HEK293T (cell line): ENCODE data around the gene DPH7.

Source experiments
- ARNT ChIP-seq: fragments of 450-650 bp; IDR thresholded peaks from 2 replicates; pipeline ENCODE4 v1.6.1; 2017; ENCODE audit warnings: mild to moderate bottlenecking
- ELF4 ChIP-seq: fragments of 450-650 bp; IDR thresholded peaks from 2 replicates; pipeline ENCODE4 v1.6.1; 2017; ENCODE audit warnings: antibody characterized with exemption
- FOXA1 ChIP-seq: fragments of 450-650 bp; IDR thresholded peaks from 2 replicates; pipeline ENCODE4 v1.6.1; 2016; ENCODE audit warnings: mild to moderate bottlenecking
- FOXK2 ChIP-seq: fragments of 450-650 bp; IDR thresholded peaks from 2 replicates; pipeline ENCODE4 v1.6.1; 2016; ENCODE audit warnings: mild to moderate bottlenecking
- FOXM1 ChIP-seq: fragments of 450-650 bp; IDR thresholded peaks from 2 replicates; pipeline ENCODE4 v1.6.1; 2017; ENCODE audit warnings: mild to moderate bottlenecking, borderline replicate concordance
- HDGF ChIP-seq: fragments of 450-650 bp; IDR thresholded peaks from 2 replicates; pipeline ENCODE4 v1.6.1; 2017; ENCODE audit warnings: antibody characterized with exemption, borderline replicate concordance
- L3MBTL2 ChIP-seq: fragments of 450-650 bp; conservative IDR thresholded peaks from 2 replicates; pipeline ENCODE4 v1.6.1; 2016; ENCODE audit warnings: mild to moderate bottlenecking
- LEF1 ChIP-seq: fragments of 450-650 bp; IDR thresholded peaks from 2 replicates; pipeline ENCODE4 v1.6.1; 2017; ENCODE audit warnings: mild to moderate bottlenecking, borderline replicate concordance
- NFRKB ChIP-seq: fragments of 450-650 bp; IDR thresholded peaks from 2 replicates; pipeline ENCODE4 v1.6.1; 2016; ENCODE audit warnings: mild to moderate bottlenecking, moderate library complexity
- PKNOX1 ChIP-seq: fragments of 450-650 bp; IDR thresholded peaks from 2 replicates; pipeline ENCODE4 v1.6.1; 2016
- SP1 ChIP-seq: fragments of 450-650 bp; IDR thresholded peaks from 2 replicates; pipeline ENCODE4 v1.6.1; 2017
- SUZ12 ChIP-seq: fragments of 450-650 bp; IDR thresholded peaks from 2 replicates; pipeline ENCODE4 v1.6.1; 2016; ENCODE audit warnings: mild to moderate bottlenecking
- ZNF384 ChIP-seq: fragments of 450-650 bp; IDR thresholded peaks from 2 replicates; pipeline ENCODE4 v1.6.1; 2016

- TF ChIP-seq FOXA1 (no peak), SUZ12 (no peak), L3MBTL2 (0 out of 2 replicates have a peak, but pooled peaks have one; percentile 17), FOXK2 (no peak), ZNF384 (no peak), SP1 (no peak), LEF1 (no peak), ELF4 (no peak), FOXM1 (no peak), PKNOX1 (peak; percentile 73), HDGF (no peak), NFRKB (no peak), ARNT (no peak)
These were observed 27.3 kb downstream of the DPH7 start, which contains the start of gene MRPL41 for GRCh38 chr9:137551264-137552021.
